Measurements from ENCODE around the gene F2RL3.

The F2RL3 gene

GRCh38 chr19:16888629-16889365 is at the start of gene F2RL3:
TSS of gene F2RL3 (plus strand) at chr19:16888999. CDS start at chr19:16889190, 191 bp downstream.
- no peak within 1 kb of the TSS for H3K4me3 ChIP-seq (ENCODE audit: low read length)
- no peak for TF ChIP-seq CTCF (conservative IDR thresholded peaks at IDR 0.05; ENCODE audit: low read length)
- peak; percentile 64 for DNase-seq (ENCODE audit: low read depth)

- no peak overlapping the region for H3K4me3 ChIP-seq (ENCODE audit: low read length)
- TF ChIP-seq CTCF (conservative IDR thresholded peaks at IDR 0.05; ENCODE audit: low read length): no peak
- DNase-seq (ENCODE audit: low read depth): no peak
Measured at GRCh38 chr19:16841391-16841926, 47.3 kb upstream of the F2RL3 start.

- DNase-seq (ENCODE audit: low read depth): no peak
- TF ChIP-seq CTCF (conservative IDR thresholded peaks at IDR 0.05; ENCODE audit: low read length): no peak
- no peak overlapping the region for H3K4me3 ChIP-seq (ENCODE audit: low read length)
Measured at GRCh38 chr19:16846901-16847300, 41.9 kb upstream of the F2RL3 start.

GRCh38 chr19:16847430-16847829 is 41.4 kb upstream of the F2RL3 start:
- DNase-seq (ENCODE audit: low read depth): no peak
- H3K4me3 ChIP-seq (ENCODE audit: low read length): no peak overlapping the region
- no peak for TF ChIP-seq CTCF (conservative IDR thresholded peaks at IDR 0.05; ENCODE audit: low read length)

- DNase-seq (ENCODE audit: low read depth): peak; percentile 24
- no peak overlapping the region for H3K4me3 ChIP-seq (ENCODE audit: low read length)
- TF ChIP-seq CTCF (conservative IDR thresholded peaks at IDR 0.05; ENCODE audit: low read length): no peak
Measured at GRCh38 chr19:16849168-16849567, 39.6 kb upstream of the F2RL3 start.

GRCh38 chr19:16850133-16850532 is 38.7 kb upstream of the F2RL3 start:
- TF ChIP-seq CTCF (conservative IDR thresholded peaks at IDR 0.05; ENCODE audit: low read length): no peak
- no peak overlapping the region for H3K4me3 ChIP-seq (ENCODE audit: low read length)
- DNase-seq (ENCODE audit: low read depth): peak; percentile 9
